Right lobe of liver (tissue), 6 donors: Measurements from ENCODE around the gene KIF6. TPM values are rescaled to one million over a fixed set of nuclear protein-coding genes. Genes with fewer than 3 reads are reported as not detected.

Experiments
- ATAC-seq, 4 donors: fragments of 200-7000 bp; cut with Tn5 transposase; one replicate each; pipeline ENCODE4 v1.9.1; 2020; ENCODE audit warnings: mild to moderate bottlenecking in 4 of 4, moderate library complexity in 4 of 4
- DNase-seq, 3 donors: peaks; one replicate each; pipeline ENCODE4 v3.0.0-alpha.2; 2020
- H3K27ac ChIP-seq, 3 donors: fragments of 200-600 bp; one replicate each; pipeline ENCODE4 v1.8.0; 2022
- H3K27me3 ChIP-seq, 2 donors: fragments of 200-600 bp; one replicate each; pipeline ENCODE4 v1.8.0; 2022
- H3K36me3 ChIP-seq, 4 donors: fragments of 200-600 bp; sonication (generic) in 1 of 4; one replicate each; pipeline versions ENCODE4 v1.5.1 to v1.8.0; 2017 to 2022; ENCODE audit warnings: control low read depth in 1 of 4
- H3K4me1 ChIP-seq, 4 donors: fragments of 200-600 bp; sonication (generic) in 1 of 4; one replicate each; pipeline versions ENCODE4 v1.5.1 to v1.8.0; 2017 to 2022; ENCODE audit warnings: control low read depth in 1 of 4
- H3K4me3 ChIP-seq, 3 donors: fragments of 200-600 bp; one replicate each; pipeline ENCODE4 v1.8.0; 2022
- H3K9me3 ChIP-seq, 4 donors: fragments of 200-600 bp; sonication (generic) in 1 of 4; one replicate each; pipeline versions ENCODE4 v1.5.1 to v1.8.0; 2017 to 2022; ENCODE audit warnings: control low read depth in 1 of 4
- CTCF ChIP-seq, 4 donors: fragments of 200-600 bp in 3 of 4; fragments of 450-650 bp in 1 of 4; IDR thresholded peaks; one replicate each; pipeline versions ENCODE4 v1.5.1 to v1.8.0; 2016 to 2022; ENCODE audit warnings: antibody characterized with exemption in 4 of 4, mild to moderate bottlenecking in 2 of 4
- POLR2A ChIP-seq: fragments of 450-650 bp; IDR thresholded peaks from one replicate; pipeline ENCODE4 v1.6.1; 2017; ENCODE audit warnings: antibody characterized with exemption, mild to moderate bottlenecking
- WGBS: methylation state at CpG from one replicate; pipeline ENCODE4 v1.1.6; 2018; ENCODE audit warnings: low coverage, low lambda C conversion rate; ENCODE audit not compliant: insufficient coverage; ENCODE audit errors: missing lambda C conversion rate; 5-methylcytosine and 5-hydroxymethylcytosine counted together
- intact Hi-C, 2 donors: fragments of 100-400 bp; cut with DNase I; formaldehyde crosslinking; loops; one replicate each; pipeline versions ENCODE4 v1.11.2 to v1.14.1; 2022
- total RNA-seq, 6 experiments: library from RNA; depleted of rRNA in 2 of 6; stranded (reverse); fragments of >200 nt in 2 of 6; fragmentation: NEBNext Ultra II Directional in 3 of 6; extraction: Animal tissue kit (Norgen Biotek cat#: 25700) in 3 of 6; gene quantifications; one replicate each; pipeline versions ENCODE4 v1.1.0 to v1.2.4, GENCODE V29; 2016 to 2023
- donor health status: DM: no; HTN: yes; CAD: no.
- donor health status: DM: no; HTN: no; CAD: no.
- donor health status: DM: no; HTN: no; CAD: no.
- donor health status: DM: no; HTN: yes; CAD: no.
- donor health status: DM: no; HTN: yes; CAD: no.

Gene KIF6
- total RNA-seq, 6 experiments from 2014 or later, result 0.18 to 0.83 (median 0.37) TPM; not detected in 2

GRCh38 chr6:39558079-39558478, 167.1 kb downstream of the KIF6 start:
- TF ChIP-seq POLR2A, result no peak
- no peak for TF ChIP-seq CTCF (IDR thresholded peaks at IDR 0.05)
- 64% methylated on average over 1 of the region's 1 CpG for WGBS
- H3K4me3 ChIP-seq, result no peak overlapping the region
- no peaks in the 10 kb centered on the region for H3K9me3 ChIP-seq
- no peak for DNase-seq
- peaks cover 0 to 13% (median 4%) of the 10 kb centered on the region in 4 donors for H3K4me1 ChIP-seq
- H3K36me3 ChIP-seq, result no peaks in the 10 kb centered on the region
- no peaks in the 10 kb centered on the region for H3K27me3 ChIP-seq
- H3K27ac ChIP-seq, result no peak overlapping the region
- ATAC-seq, result no peak
- intact Hi-C loops, result no loop called here

GRCh38 chr6:39555136-39555535, 170.1 kb downstream of the KIF6 start:
- H3K27ac ChIP-seq, result no peak overlapping the region
- no peaks in the 10 kb centered on the region for H3K36me3 ChIP-seq
- WGBS, result 91% methylated on average over 3 of the region's 3 CpGs
- DNase-seq (no peak), ATAC-seq (no peak)
- no peaks in the 10 kb centered on the region for H3K4me1 ChIP-seq
- H3K9me3 ChIP-seq, result no peaks in the 10 kb centered on the region
- TF ChIP-seq POLR2A, result no peak
- TF ChIP-seq CTCF (IDR thresholded peaks at IDR 0.05), result no peak
- intact Hi-C loops, result no loop called here
- H3K4me3 ChIP-seq, result no peak overlapping the region
- H3K27me3 ChIP-seq, result no peaks in the 10 kb centered on the region

GRCh38 chr6:39553860-39554802, 171.1 kb downstream of the KIF6 start:
- ATAC-seq (no peak), DNase-seq (no peak)
- intact Hi-C loops, result no loop called here
- Histone ChIP-seq H3K27ac (no peak overlapping the region), H3K9me3 (no peaks in the 10 kb centered on the region), H3K4me1 (no peaks in the 10 kb centered on the region), H3K36me3 (no peaks in the 10 kb centered on the region), H3K4me3 (no peak overlapping the region), H3K27me3 (no peaks in the 10 kb centered on the region)
- no peak for TF ChIP-seq POLR2A
- TF ChIP-seq CTCF (IDR thresholded peaks at IDR 0.05), result no peak
- WGBS, result 86% methylated on average over 8 of the region's 11 CpGs

GRCh38 chr6:39553029-39553428, 172.2 kb downstream of the KIF6 start:
- H3K36me3 ChIP-seq, result no peaks in the 10 kb centered on the region

More at GRCh38 chr6:39553029-39553428, 172.2 kb downstream of the KIF6 start:
- intact Hi-C loops, result no loop called here
- DNase-seq, result no peak
- H3K27me3 ChIP-seq, result no peaks in the 10 kb centered on the region
- H3K4me3 ChIP-seq, result no peak overlapping the region
- ATAC-seq, result no peak
- no peaks in the 10 kb centered on the region for H3K9me3 ChIP-seq
- H3K4me1 ChIP-seq, result no peaks in the 10 kb centered on the region
- H3K27ac ChIP-seq, result no peak overlapping the region
- TF ChIP-seq CTCF (IDR thresholded peaks at IDR 0.05) (no peak), POLR2A (no peak)
